Midbrain (tissue), 1 donor: ENCODE data around the gene HS2ST1.

Source experiments
- DNase-seq: peaks from one replicate; lab custom pipeline; 2025; lab: John Stamatoyannopoulos, UW

Gene HS2ST1

GRCh38 chr1:87113313-87113712 is 198.9 kb downstream of the HS2ST1 start:
- DNase-seq = no peak

DNA sequence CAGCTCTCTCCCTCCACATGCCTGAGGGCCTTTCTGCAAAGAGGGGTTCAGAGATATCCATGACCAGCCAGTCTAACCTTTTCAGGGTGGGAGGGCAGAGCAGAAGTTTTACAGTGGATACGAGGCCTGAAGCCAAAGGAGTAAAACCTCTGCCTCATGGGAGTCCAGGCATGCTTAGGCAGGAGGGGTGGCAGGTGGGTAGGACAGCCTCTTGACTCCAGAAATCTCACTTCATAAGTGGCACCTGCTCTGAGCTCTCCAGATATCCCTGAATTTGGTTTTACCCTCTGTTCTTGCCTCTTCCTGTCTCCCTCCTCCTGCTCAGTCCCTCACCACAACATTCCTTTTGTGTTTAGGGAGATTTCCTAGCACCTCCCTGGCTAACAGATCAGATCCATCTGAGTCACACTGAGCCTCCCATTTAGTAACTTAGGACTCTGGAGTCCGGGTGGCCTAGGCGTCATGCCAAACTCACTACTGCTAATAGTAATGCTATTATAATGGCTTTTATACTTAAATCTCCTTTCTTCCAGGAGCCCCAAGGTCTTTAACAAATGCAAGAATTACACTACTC is 201.0 kb downstream of the HS2ST1 start:
- DNase-seq = no peak

- DNase-seq = no peak
Observed at GRCh38 chr1:87115891-87116290, 201.5 kb downstream of the HS2ST1 start.

DNA sequence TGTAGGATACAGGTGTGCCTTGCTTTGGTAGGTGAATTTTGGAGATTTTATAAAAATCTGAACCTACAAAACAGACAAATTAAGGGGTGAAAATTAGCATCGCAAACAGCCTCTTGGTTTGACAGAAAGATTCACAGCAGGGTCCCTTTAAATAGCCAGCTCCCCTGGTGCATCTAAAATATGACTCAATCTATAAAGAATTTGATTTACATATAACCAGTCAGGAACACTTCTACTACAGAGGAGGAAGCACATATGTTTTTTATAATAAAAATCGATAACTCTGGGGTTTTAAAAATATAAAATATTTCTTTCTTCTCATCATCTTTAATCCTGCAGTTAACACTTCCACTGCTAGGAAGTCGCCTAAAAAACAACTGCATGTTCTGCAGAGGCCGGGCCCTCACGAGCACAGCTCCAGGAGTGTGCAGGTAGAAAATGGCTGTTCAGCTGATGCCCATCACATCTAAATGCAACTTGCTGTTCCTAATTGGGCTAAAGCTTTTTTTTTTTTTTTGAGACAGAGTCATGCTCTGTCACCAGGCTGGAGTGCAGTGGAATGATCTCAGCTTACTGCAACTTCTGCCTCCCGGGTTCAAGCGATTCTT is 203.4 kb downstream of the HS2ST1 start:
- no peak for DNase-seq

- no peak for DNase-seq
Observed at GRCh38 chr1:87119541-87120140, 205.2 kb downstream of the HS2ST1 start.

DNA sequence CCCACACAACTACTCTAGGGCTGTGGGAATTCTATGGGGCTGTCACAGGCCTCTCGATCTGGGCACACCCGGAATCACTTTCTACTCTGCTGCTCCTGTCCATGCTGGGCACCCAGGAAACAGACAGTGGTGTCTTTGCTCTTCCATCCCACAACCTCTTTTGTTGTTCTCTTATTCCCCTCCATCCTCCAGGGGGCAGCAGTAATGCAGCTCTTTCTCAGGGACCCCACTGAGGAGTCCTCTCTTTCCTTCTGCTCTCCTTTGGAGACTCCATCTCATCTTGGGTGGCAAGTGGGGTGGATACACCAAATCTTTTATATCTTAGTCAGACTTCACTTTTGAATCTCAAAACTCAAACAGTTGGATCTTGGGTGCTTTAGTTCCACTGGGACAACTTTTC is 206.3 kb downstream of the HS2ST1 start:
- no peak for DNase-seq

DNA sequence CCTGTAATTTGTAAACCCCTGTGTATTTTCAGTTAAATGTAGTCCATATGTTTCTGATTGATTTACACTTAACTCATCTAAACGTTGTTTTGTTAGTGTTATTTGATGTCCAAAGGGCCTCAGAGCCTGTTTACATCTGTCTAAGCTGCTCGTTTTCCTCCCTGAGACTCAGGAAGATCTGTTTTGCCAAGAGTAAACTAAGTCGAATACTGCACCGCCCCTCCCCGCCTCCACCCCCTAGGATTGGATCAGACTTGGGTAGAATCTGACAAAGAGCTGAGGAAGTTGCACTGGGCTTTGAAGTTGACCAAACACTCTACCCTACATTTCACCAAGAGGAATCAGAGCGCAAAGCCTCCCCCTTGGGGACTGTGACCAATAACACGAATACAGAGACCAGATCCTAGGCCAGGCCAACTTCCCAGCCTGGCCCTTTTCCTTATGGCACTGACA is 207.3 kb downstream of the HS2ST1 start:
- no peak for DNase-seq

GRCh38 chr1:87122243-87122642 is 207.8 kb downstream of the HS2ST1 start:
- DNase-seq = no peak

GRCh38 chr1:87123610-87124009 is 209.2 kb downstream of the HS2ST1 start:
- no peak for DNase-seq

GRCh38 chr1:87126886-87127505 is 212.6 kb downstream of the HS2ST1 start:
- no peak for DNase-seq

DNA sequence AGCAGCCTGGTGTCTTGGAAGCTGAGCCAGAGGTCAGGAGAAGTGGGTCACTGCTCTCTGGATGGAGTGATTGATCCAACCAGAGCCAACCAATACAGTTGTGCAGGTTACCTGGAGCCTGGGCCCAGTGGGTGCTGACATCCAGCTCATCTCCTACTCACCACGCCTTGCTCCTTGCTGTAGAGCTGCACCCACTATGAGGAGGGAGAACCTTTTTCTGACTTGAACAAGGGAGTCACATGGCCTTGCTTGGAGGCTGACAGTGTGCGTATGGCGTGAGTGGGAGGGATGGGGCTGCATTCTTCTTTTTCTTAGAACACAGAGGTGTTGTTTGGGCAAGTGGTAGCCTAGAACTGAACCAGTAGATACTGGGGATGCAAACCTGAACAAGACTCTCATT is 213.1 kb downstream of the HS2ST1 start:
- DNase-seq = no peak

GRCh38 chr1:87129038-87129437 is 214.6 kb downstream of the HS2ST1 start:
- DNase-seq = no peak

DNA sequence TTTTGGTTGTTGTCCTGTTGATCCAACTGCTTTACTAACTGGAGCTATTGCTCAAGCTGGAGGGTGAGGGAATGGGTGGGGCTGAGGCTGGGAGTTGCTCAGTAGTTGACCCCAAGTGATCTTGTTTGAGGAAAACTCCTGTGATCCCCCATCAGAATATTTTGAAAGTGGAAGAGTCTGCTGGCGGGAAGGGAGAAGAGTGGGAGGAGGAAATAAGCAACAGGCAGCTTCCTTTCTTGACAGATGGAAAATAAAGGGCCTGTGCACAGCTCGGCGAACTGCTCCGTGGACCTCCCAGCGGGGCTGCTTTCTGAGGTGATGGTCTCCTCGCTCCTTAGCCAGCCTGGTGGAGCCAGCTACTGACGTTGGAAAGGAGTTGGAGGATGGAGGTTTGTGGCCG is 215.2 kb downstream of the HS2ST1 start:
- DNase-seq = no peak

DNA sequence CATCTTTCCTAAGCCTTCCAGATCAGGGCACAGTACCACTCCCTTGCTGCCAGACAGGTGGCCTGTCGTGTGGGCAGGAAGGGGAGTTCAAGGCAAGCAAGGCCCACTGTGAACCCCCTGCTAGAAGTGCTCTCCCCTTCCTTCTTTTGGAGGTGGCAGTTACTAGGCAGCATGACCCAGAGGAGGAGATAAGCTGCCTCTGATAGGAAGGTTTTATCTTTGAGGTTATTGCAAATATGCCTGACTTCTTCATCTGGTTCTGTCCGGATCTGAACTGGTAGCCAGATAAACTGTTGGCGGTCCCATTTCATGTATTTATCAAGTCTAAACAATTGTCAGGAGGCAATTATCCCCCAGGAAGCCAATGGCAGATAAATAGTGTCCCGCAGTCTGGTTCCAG is 216.0 kb downstream of the HS2ST1 start:
- no peak for DNase-seq

DNA sequence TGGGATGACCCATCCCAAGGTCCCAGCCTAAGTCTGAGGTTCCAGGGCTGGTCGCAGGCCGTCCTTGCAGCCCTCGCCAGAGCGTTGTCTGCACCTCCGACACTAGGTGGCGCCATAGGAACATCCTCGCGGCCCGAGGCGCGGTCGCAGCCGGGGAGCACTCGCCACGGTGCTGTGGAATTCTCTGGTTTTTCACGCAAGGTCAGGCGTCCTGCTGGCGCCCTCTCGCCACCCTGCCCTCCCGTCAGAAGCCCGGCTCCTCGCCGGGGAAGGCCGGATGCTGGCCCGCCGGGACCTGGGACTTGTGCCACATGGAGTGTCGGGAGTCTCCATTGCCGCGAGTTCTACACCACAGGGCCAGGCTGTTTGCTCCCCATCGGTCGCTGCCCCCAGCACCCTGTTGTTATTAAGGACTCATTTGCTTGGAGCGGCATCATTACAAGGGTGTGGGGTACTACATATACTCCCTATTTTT is 217.4 kb downstream of the HS2ST1 start:
- peak; percentile 87 for DNase-seq

DNA sequence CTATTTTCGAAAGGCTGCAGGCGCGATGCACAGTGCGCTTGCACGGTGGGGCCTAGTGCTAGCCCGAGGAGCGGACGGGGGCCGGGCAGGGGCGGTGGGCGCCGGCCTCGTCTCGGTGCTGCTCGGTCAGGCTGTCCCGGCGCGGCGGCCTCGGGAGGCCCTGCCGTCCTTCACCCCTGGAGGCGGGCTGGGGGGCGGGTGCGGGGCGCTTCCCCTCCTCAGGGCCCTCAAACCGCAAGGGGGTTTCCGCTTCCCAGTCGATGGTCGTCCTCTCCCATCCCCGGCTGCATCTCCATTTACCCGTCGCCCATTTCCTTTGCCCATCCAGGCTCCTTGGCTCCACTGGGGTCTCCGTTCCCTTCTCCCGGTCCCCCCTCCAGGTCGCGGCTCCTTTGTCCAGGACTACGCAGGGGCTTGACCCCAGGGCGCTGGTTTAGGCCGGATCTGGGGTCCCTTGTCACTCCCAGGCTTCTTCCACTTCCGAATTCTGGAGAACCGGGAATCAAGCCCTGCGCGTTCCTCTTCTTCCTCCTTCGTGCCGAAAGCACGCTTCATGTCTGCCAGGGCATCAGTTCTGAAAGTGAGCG is 217.9 kb downstream of the HS2ST1 start:
- no peak for DNase-seq

- peak; percentile 63 for DNase-seq
Observed at GRCh38 chr1:87134061-87134460, 219.6 kb downstream of the HS2ST1 start.

GRCh38 chr1:87134625-87135328 is 220.3 kb downstream of the HS2ST1 start:
- DNase-seq = peak; percentile 65

- peak; percentile 51 for DNase-seq
Observed at GRCh38 chr1:87135329-87135712, 220.9 kb downstream of the HS2ST1 start.

DNA sequence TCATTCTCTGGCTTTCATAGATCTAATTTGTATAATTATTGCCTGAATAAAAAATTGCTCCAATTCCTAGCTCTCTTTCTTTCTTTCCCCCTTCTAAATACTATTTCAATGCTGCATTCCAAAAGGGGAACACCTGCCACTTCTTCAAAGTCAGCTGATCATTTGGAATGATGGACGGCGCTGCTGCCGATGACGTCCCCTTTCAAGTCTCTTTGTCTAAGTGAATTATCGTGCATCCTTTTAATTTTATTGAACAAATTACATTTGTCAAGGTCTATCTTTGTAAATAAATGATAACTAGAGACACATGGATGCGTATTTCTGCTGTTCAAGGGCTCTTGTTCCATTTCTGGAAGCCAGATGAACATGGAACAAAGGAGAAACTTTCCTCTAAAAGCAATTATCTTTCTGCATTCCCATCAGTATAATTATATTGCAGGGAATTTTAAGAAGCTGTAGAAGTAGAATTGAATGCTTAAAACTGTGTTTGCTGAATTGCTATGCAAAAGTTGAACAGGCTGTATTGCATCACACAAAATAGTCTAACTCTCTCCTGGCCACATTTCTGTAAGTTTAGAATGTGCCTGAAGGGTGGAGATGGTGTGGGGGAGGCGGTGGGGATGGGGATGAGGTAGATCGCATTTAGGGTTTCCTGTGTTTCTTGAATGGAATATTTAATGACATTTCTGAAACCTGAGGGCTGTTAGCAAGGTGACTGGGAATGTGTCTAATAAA is 222.3 kb downstream of the HS2ST1 start:
- DNase-seq = no peak

DNA sequence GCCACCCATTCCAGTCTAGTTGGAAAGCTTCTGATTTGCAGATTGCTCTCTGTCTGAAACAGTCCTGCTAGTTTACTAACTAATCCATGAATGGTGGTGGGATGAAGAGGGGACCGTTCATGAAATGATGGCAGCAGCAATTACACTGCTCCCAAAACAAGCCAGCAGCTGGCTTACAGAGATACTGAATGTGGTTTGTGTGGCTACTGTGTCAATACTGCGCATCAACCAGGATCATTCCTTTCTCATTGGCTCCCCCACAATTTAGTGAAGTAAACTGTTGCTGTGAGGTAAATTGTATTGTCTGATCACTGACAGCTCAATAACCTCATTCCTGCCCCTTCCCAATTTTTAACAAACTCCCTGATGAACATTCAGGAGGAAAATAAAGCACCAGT is 222.9 kb downstream of the HS2ST1 start:
- DNase-seq = no peak
